ENCODE measurements around the gene IKZF3.

DNA sequence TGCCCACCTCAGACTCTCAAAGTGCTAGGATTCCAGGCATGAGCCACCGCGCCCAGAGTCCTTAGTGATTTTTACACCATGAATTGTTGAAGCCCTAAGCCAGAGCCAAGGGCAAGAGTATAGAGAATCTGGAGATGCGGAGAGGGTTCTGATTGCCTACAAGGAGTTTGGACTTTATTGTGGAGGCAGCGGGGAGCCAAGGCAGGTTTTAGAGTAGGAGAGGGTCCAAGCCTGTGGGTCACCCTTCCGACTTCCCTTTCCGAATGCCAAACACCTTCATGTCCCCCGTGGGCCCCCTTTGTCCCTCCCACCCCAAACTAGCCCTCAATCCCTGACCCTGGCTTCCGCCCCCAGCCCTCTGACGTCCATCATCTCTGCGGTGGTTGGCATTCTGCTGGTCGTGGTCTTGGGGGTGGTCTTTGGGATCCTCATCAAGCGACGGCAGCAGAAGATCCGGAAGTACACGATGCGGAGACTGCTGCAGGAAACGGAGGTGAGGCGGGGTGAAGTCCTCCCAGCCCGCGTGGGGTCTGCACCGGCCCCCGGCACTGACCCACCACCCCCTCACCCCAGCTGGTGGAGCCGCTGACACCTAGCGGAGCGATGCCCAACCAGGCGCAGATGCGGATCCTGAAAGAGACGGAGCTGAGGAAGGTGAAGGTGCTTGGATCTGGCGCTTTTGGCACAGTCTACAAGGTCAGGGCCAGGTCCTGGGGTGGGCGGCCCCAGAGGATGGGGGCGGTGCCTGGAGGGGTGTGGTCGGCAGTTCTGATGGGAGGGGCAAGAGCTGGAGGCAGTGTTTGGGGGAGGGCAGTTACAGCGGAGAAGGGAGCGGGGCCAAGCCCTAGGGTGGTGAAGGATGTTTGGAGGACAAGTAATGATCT lies 140.9 kb downstream of the IKZF3 start:
- TF ChIP-seq EZH2 (IDR thresholded peaks at IDR 0.05), result no peak
- no peak for TF ChIP-seq POLR2AphosphoS5 (IDR thresholded peaks at IDR 0.05; ENCODE audit: borderline replicate concordance, low read depth, low read length)
- TF ChIP-seq FOXP2 (optimal IDR thresholded peaks at IDR 0.05; ENCODE audit: control extremely low read depth, extremely low read length, insufficient read depth), result no peak

Data from SK-N-MC (cell line).